Stimulated activated CD8-positive, alpha-beta memory T cell treated with anti-CD3 and anti-CD28 coated beads, Interleukin-4, amount 100 ng/mL, for 4 hours (primary cell): ENCODE data around the gene MLEC.

Source experiments
- DNase-seq, 2 donors: peaks; one replicate each; pipeline ENCODE4 v3.0.0-alpha.2; 2020; ENCODE audit warnings: low read depth in 2 of 2, low spot score in 1 of 2

Gene MLEC

GRCh38 chr12:120739031-120739762 lies 52.2 kb downstream of the MLEC start:
- DNase-seq = no peak

- no peak for DNase-seq
Measured at GRCh38 chr12:120739821-120740613, 53.1 kb downstream of the MLEC start.

- DNase-seq = no peak
Measured at GRCh38 chr12:120740871-120741270, 53.9 kb downstream of the MLEC start.

GRCh38 chr12:120741476-120742421 lies 54.8 kb downstream of the MLEC start:
- no peak for DNase-seq

GRCh38 chr12:120744922-120745493 lies 58.1 kb downstream of the MLEC start:
- DNase-seq = no peak

GRCh38 chr12:120748242-120748641 lies 61.3 kb downstream of the MLEC start:
- DNase-seq = no peak

- no peak for DNase-seq
Measured at GRCh38 chr12:120749256-120749655, 62.3 kb downstream of the MLEC start.

- no peak for DNase-seq
Measured at GRCh38 chr12:120750806-120751205, 63.9 kb downstream of the MLEC start.

- no peak for DNase-seq
Measured at GRCh38 chr12:120751389-120751788, 64.4 kb downstream of the MLEC start.
